MCF 10A (cell line): ENCODE results near the gene BEST1. TPM values are rescaled to one million over a fixed set of nuclear protein-coding genes. Genes with fewer than 3 reads are reported as not detected.

ENCODE experiments used
- BruUV-seq: library from RNA; stranded (reverse); fragments of 400-500 nt; replicated peaks from 2 replicates; lab custom pipeline; 2021; lab: Mats Ljungman, UMichigan
- CTCF ChIA-PET: fragments of 300-600 bp; sonication (Branson Sonifier 250); formaldehyde crosslinking; extraction: SDS; loops from one replicate; lab custom pipeline; 2021; ENCODE audit warnings: antibody characterized with exemption, inconsistent platforms; lab: Yijun Ruan, JAX
- POLR2A ChIA-PET: fragments of 300-600, 350-650 bp; sonication (Branson Sonifier 250); formaldehyde crosslinking; extraction: SDS; loops from one replicate; lab custom pipeline; 2020; ENCODE audit warnings: antibody characterized with exemption, inconsistent platforms; lab: Yijun Ruan, JAX
- DNase-seq: peaks from one replicate; pipeline ENCODE4 v3.0.0-alpha.2; 2018; ENCODE audit not compliant: unreplicated experiment
- H3K27ac Mint-ChIP-seq: one replicate; pipeline ENCODE4 v1.8.0; 2022; ENCODE audit warnings: mild to moderate bottlenecking, low read depth, mixed read lengths; ENCODE audit not compliant: unreplicated experiment
- H3K27me3 Mint-ChIP-seq: one replicate; pipeline ENCODE4 v1.8.0; 2022; ENCODE audit warnings: mixed read lengths; ENCODE audit not compliant: insufficient read depth, unreplicated experiment
- H3K36me3 Mint-ChIP-seq: one replicate; pipeline ENCODE4 v1.8.0; 2022; ENCODE audit warnings: mild to moderate bottlenecking, moderate library complexity, mixed read lengths; ENCODE audit not compliant: insufficient read depth, unreplicated experiment
- H3K4me1 Mint-ChIP-seq: one replicate; pipeline ENCODE4 v1.8.0; 2022; ENCODE audit warnings: mixed read lengths; ENCODE audit not compliant: insufficient read depth, unreplicated experiment
- H3K4me3 Mint-ChIP-seq: one replicate; pipeline ENCODE4 v1.8.0; 2022; ENCODE audit warnings: mild to moderate bottlenecking, moderate library complexity, mixed read lengths; ENCODE audit not compliant: unreplicated experiment
- H3K9me3 Mint-ChIP-seq: one replicate; pipeline ENCODE4 v1.8.0; 2022; ENCODE audit warnings: mixed read lengths; ENCODE audit not compliant: unreplicated experiment
- intact Hi-C: fragments of 100-400 bp; cut with micrococcal nuclease; formaldehyde crosslinking; loops from 2 replicates; pipeline ENCODE4 v1.14.1; 2022
- total RNA-seq: library from RNA; stranded (reverse); gene quantifications from 2 replicates; pipeline ENCODE4 v1.2.3, GENCODE V29; 2022
- TF ChIP-seq, protein P1 (sequence below): fragments of 200-600 bp; IDR thresholded peaks from one replicate; pipeline ENCODE4 v1.8.0; 2022; ENCODE audit warnings: antibody characterized with exemption, mild to moderate bottlenecking; ENCODE audit not compliant: unreplicated experiment

Gene BEST1
- total RNA-seq, 1 experiment from 2014 or later, result 2.5 TPM

DNA sequence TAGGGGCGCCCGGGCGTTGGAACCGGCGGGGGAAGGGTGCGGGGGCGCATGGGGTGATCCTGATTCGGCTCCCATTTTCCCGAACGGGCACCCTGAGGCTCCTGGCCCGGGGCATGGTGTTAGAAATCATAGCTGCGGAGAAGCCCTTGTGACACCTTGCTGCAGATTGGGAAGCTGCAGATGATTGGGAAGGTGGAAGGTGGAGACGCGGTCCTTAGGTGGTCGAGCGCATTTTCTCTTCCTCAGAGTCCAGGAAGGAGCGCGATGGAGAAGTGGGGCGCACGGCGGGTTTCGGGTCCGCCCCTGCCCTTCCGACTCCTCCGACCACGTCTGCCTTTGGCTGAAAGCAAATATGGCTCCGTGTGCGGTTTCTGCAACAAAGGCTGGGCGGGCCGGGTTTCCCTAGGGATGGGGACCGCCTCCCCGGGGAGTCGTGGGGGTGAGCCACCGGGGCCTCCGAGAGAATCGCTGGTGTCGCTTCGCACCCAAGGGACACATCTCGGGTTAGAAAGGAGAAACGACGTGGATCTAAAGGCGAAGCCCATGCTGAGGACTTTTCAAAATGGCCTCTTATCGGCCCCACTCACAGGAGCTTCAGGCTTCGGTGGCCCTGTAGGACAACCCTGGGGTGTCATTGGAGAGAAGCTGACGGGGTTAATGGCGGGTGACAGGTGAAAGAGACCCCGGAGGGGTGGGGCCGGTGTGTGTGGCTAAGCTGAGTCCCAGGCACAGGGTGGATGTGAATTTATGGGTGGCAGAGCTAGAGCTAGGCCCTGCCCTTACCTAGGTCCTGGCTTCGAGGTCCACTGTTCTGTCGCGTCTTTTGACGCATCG is 18.0 kb downstream of the BEST1 start:
- H3K4me3 Mint-ChIP-seq, result peak overlapping the region; percentile 90
- POLR2A ChIA-PET, result interaction anchor here (0.6 to 27.4 kb wide), 25 partner anchors 6 to 1697 kb away, joined by 3 to 1703 read pairs (median 5); partner anchors contain the start of genes C11orf98, CSKMT, FADS1 and FEN1
- CTCF ChIA-PET, result interaction anchor here (0.7 to 3.3 kb wide), 13 partner anchors 10 to 91 kb away, joined by 3 to 16 read pairs (median 5); no protein-coding TSS in a partner anchor
- H3K4me1 Mint-ChIP-seq, result peaks cover 55% of the 10 kb centered on the region
- intact Hi-C loops, result loop anchor here (1.0 kb wide), 3 partner anchors 57 to 86 kb away; no protein-coding TSS in a partner anchor
- BruUV-seq, result TSS peak; percentile 21
- H3K27me3 Mint-ChIP-seq, result no peaks in the 10 kb centered on the region
- H3K9me3 Mint-ChIP-seq, result no peaks in the 10 kb centered on the region
- peaks cover 52% of the 10 kb centered on the region for H3K36me3 Mint-ChIP-seq
- DNase-seq, result peak; percentile 50
- H3K27ac Mint-ChIP-seq, result peak overlapping the region; percentile 97
- TF ChIP-seq, protein P1, sequence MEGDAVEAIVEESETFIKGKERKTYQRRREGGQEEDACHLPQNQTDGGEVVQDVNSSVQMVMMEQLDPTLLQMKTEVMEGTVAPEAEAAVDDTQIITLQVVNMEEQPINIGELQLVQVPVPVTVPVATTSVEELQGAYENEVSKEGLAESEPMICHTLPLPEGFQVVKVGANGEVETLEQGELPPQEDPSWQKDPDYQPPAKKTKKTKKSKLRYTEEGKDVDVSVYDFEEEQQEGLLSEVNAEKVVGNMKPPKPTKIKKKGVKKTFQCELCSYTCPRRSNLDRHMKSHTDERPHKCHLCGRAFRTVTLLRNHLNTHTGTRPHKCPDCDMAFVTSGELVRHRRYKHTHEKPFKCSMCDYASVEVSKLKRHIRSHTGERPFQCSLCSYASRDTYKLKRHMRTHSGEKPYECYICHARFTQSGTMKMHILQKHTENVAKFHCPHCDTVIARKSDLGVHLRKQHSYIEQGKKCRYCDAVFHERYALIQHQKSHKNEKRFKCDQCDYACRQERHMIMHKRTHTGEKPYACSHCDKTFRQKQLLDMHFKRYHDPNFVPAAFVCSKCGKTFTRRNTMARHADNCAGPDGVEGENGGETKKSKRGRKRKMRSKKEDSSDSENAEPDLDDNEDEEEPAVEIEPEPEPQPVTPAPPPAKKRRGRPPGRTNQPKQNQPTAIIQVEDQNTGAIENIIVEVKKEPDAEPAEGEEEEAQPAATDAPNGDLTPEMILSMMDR, result no peak

DNA sequence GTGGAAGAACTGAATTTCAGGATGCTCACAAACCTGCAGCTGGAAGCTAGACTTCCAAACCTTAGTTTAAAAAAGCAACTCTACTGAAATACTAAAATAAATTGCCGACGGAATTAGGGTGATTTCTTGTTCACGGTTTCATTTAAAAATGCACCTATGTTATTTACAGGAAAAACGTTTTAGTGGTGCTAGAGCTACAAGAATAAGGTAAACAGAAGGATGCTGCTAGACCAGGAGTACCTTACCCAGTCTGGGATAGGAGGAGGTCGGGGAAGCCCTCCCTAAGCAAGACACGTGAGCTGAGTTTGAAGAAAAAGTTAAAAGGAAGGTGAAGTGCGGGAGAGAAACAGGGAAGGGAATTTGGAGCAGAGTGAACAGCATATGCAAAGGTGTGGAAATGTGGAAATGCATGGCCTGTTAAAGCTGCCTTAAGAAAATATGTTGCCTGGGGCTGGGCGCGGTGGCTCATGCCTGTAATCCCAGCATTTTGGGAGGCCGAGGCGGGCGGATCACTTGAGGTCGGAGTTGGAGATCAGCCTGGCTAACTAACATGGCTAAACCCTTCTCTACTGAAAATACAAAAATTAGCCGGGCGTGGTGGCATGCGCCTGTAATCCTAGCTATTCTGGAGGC is 18.7 kb downstream of the BEST1 start:
- TF ChIP-seq, protein P1, result no peak
- ChIA-PET CTCF (interaction anchor here (0.7 to 3.3 kb wide), 15 partner anchors 9 to 150 kb away, joined by 3 to 16 read pairs (median 5); no protein-coding TSS in a partner anchor), POLR2A (interaction anchor here (0.6 to 27.4 kb wide), 15 partner anchors 7 to 1696 kb away, joined by 3 to 1703 read pairs (median 13); partner anchors contain the start of genes C11orf98, CSKMT, FADS1 and FEN1)
- H3K36me3 Mint-ChIP-seq, result peaks cover 45% of the 10 kb centered on the region
- no peaks in the 10 kb centered on the region for H3K27me3 Mint-ChIP-seq
- peaks cover 55% of the 10 kb centered on the region for H3K4me1 Mint-ChIP-seq
- H3K4me3 Mint-ChIP-seq, result peak overlapping the region; percentile 90
- H3K27ac Mint-ChIP-seq, result peak overlapping the region; percentile 97
- no peaks in the 10 kb centered on the region for H3K9me3 Mint-ChIP-seq
- no TSS peak for BruUV-seq
- no peak for DNase-seq
- intact Hi-C loops, result no loop called here

DNA sequence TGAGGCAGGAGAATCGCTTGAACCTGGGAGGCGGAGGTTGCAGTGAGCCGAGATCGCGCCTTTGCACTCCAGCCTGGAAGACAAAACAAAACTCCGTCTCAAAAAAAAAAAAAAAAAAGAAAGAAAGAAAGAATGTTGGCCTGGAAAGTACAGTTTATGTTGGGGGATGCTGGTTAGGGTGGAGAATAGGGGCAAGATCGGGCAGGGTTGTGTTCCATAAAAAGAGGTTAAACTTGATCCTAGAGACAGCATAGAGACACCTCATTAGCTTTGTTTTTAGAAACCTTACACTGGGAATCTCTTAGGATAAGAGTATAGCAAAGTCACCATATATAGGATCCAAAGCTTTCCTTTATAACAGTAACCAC is 19.2 kb downstream of the BEST1 start:
- Mint-ChIP-seq H3K4me1 (peaks cover 56% of the 10 kb centered on the region), H3K4me3 (peak overlapping the region; percentile 90), H3K36me3 (peaks cover 40% of the 10 kb centered on the region), H3K27me3 (no peaks in the 10 kb centered on the region), H3K9me3 (no peaks in the 10 kb centered on the region), H3K27ac (peak overlapping the region; percentile 97)
- no TSS peak for BruUV-seq
- POLR2A ChIA-PET, result interaction anchor here (0.8 to 27.4 kb wide), 13 partner anchors 8 to 758 kb away, joined by 3 to 1703 read pairs (median 15); partner anchors contain the start of genes FADS1, FEN1, HNRNPUL2 and TMEM258
- DNase-seq, result no peak
- intact Hi-C loops, result no loop called here
- TF ChIP-seq, protein P1, result no peak
- CTCF ChIA-PET, result interaction anchor here (0.7 to 3.3 kb wide), 11 partner anchors 9 to 151 kb away, joined by 3 to 16 read pairs (median 5); no protein-coding TSS in a partner anchor
